Thyroid gland (tissue), 4 donors: ENCODE data around the gene ZNF385C. TPM values are rescaled to one million over a fixed set of nuclear protein-coding genes. Genes with fewer than 3 reads are reported as not detected.
"Not testable (repeated sequence)": the region's sequence is repeated elsewhere in the genome, so short reads cannot be mapped to it uniquely, and the experiment has no call there.

ENCODE experiments used
- DNase-seq, 2 donors: peaks; one replicate each; pipeline ENCODE4 v3.0.0-alpha.2; 2019
- H3K27ac ChIP-seq, 3 donors: fragments of 200-600 bp; sonication (generic); 1 replicate in 2 of 3; 2 replicates in 1 of 3; pipeline ENCODE4 v1.5.1; 2016 to 2019; ENCODE audit warnings: mild to moderate bottlenecking in 1 of 3, moderate library complexity in 1 of 3
- H3K27me3 ChIP-seq: fragments of 200-600 bp; sonication (generic); one replicate; pipeline ENCODE4 v1.5.1; 2019
- H3K36me3 ChIP-seq, 2 donors: fragments of 200-600 bp; sonication (generic); one replicate each; pipeline ENCODE4 v1.5.1; 2016 to 2019
- H3K4me1 ChIP-seq, 2 donors: fragments of 200-600 bp; sonication (generic); one replicate each; pipeline ENCODE4 v1.5.1; 2017 to 2019
- H3K4me3 ChIP-seq, 3 donors: fragments of 200-600 bp; sonication (generic); replicated peaks in 1 of 3; 1 replicate in 2 of 3; 2 replicates in 1 of 3; pipeline ENCODE4 v1.5.1; 2016; ENCODE audit warnings: mild to moderate bottlenecking in 1 of 3
- H3K9me3 ChIP-seq: fragments of 200-600 bp; sonication (generic); one replicate; pipeline ENCODE4 v1.5.1; 2017
- CTCF ChIP-seq, 6 experiments: fragments of 200-600 bp in 3 of 6; fragments of 450-650 bp in 3 of 6; sonication (generic) in 3 of 6; IDR thresholded peaks; one replicate each; pipeline ENCODE4 v1.5.1; 2016 to 2019; ENCODE audit warnings: antibody characterized with exemption in 6 of 6, mild to moderate bottlenecking in 2 of 6, inconsistent platforms in 1 of 6, moderate library complexity in 1 of 6
- POLR2A ChIP-seq, 2 donors: fragments of 450-650 bp; IDR thresholded peaks; one replicate each; pipeline ENCODE4 v1.6.1; 2017; ENCODE audit warnings: antibody characterized with exemption in 2 of 2, mild to moderate bottlenecking in 2 of 2, moderate library complexity in 1 of 2
- WGBS, 2 donors: methylation state at CpG; one replicate each; pipeline ENCODE4 v1.1.5; 2017; 5-methylcytosine and 5-hydroxymethylcytosine counted together
- intact Hi-C: fragments of 100-400 bp; cut with DNase I; formaldehyde crosslinking; loops from one replicate; pipeline ENCODE4 v1.15.1; 2023
- total RNA-seq, 4 donors: library from RNA; depleted of rRNA; stranded (reverse); fragments of >200 nt; gene quantifications; one replicate each; pipeline ENCODE4 v1.2.3, GENCODE V29; 2016

The ZNF385C gene
- total RNA-seq, 4 donors from 2014 or later, result 0.22 to 0.54 TPM; not detected in 2

DNA sequence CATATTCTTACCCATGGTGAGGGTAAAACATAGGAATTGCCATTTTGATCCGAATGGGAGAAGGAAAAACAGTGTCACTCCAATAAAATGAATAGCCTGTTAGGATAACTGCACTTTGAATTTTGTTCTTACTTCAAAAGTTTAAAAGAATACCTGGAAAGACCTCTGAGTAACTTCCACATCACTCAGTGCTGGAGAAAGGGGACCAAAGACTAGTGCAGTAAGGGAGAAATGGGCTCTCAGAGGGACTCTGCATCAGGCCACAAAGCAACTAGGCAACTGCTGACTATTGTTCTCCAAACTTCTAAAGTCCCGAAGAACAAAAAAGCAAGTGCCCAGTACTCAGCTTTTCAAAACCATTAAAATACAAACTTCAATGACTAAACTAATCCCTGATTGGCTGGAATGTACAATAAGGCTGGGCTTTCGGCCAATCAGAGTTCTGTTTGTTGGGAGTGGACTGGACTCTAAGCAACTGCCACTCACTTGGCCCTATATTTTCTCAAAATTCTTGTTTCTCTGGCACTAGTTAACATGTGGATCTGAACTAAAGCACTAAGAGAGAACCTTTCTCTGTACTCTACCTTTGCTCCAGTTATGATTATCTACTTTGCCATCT lies 87.3 kb downstream of the ZNF385C start:
- WGBS, 2 donors, result 92 to 93% methylated on average over 3 of the region's 3 CpGs
- no peak overlapping the region for H3K27ac ChIP-seq
- H3K9me3 ChIP-seq, result no peaks in the 10 kb centered on the region
- no peaks in the 10 kb centered on the region for H3K27me3 ChIP-seq
- TF ChIP-seq CTCF (IDR thresholded peaks at IDR 0.05) (no peak), POLR2A (IDR thresholded peaks at IDR 0.05) (no peak)
- H3K4me3 ChIP-seq, result no peak overlapping the region
- H3K4me1 ChIP-seq, result peaks cover 21 to 34% of the 10 kb centered on the region in 2 donors
- intact Hi-C loops, result no loop called here
- DNase-seq, result no peak
- H3K36me3 ChIP-seq, result no peaks in the 10 kb centered on the region

- DNase-seq, H3K4me3 ChIP-seq, H3K9me3 ChIP-seq, H3K27ac ChIP-seq, H3K27me3 ChIP-seq, H3K36me3 ChIP-seq, intact Hi-C loops: not testable (repeated sequence)
- 56 to 61% methylated on average over 9 of the region's 9 CpGs for WGBS, 2 donors
- H3K4me1 ChIP-seq, result peaks cover 15 to 27% of the 10 kb centered on the region in 2 donors
These were observed 88.0 kb downstream of the ZNF385C start for GRCh38 chr17:42010266-42010680.

- no peak for TF ChIP-seq POLR2A (IDR thresholded peaks at IDR 0.05)
- no peak for TF ChIP-seq CTCF (IDR thresholded peaks at IDR 0.05)
- H3K27me3 ChIP-seq, result no peaks in the 10 kb centered on the region
- H3K27ac ChIP-seq, result no peak overlapping the region
- H3K9me3 ChIP-seq, result no peaks in the 10 kb centered on the region
- H3K4me1 ChIP-seq, result peaks cover 8 to 22% of the 10 kb centered on the region in 2 donors
- WGBS, 2 donors, result 83 to 91% methylated on average over 4 of the region's 4 CpGs
- DNase-seq, result no peak
- H3K36me3 ChIP-seq, result no peaks in the 10 kb centered on the region
- intact Hi-C loops, result no loop called here
- no peak overlapping the region for H3K4me3 ChIP-seq
These were observed 89.1 kb downstream of the ZNF385C start for GRCh38 chr17:42009170-42009569.

GRCh38 chr17:42005166-42005565 lies 93.1 kb downstream of the ZNF385C start:
- no peak for DNase-seq
- TF ChIP-seq POLR2A (IDR thresholded peaks at IDR 0.05) (no peak), CTCF (IDR thresholded peaks at IDR 0.05) (no peak)
- Histone ChIP-seq H3K4me3 (no peak overlapping the region), H3K27ac (no peak overlapping the region), H3K27me3 (no peaks in the 10 kb centered on the region), H3K36me3 (no peaks in the 10 kb centered on the region), H3K4me1 (peaks cover 8 to 19% of the 10 kb centered on the region in 2 donors), H3K9me3 (no peaks in the 10 kb centered on the region)
- intact Hi-C loops, result no loop called here
- 90 to 93% methylated on average over 1 of the region's 1 CpG for WGBS, 2 donors

- Histone ChIP-seq H3K36me3 (peaks cover 14 to 15% of the 10 kb centered on the region in 2 donors), H3K9me3 (no peaks in the 10 kb centered on the region), H3K4me1 (peaks cover 8 to 11% of the 10 kb centered on the region in 2 donors), H3K4me3 (no peak overlapping the region), H3K27ac (no peak overlapping the region), H3K27me3 (no peaks in the 10 kb centered on the region)
- 83 to 84% methylated on average over 3 of the region's 3 CpGs for WGBS, 2 donors
- no peak for DNase-seq
- no peak for TF ChIP-seq POLR2A (IDR thresholded peaks at IDR 0.05)
- no peak for TF ChIP-seq CTCF (IDR thresholded peaks at IDR 0.05)
- intact Hi-C loops, result no loop called here
These were observed 95.4 kb downstream of the ZNF385C start for GRCh38 chr17:42002792-42003301.
